Endodermal cell (in vitro differentiated cells): Measurements from ENCODE around the gene PTPRN2. TPM values are rescaled to one million over a fixed set of nuclear protein-coding genes. Genes with fewer than 3 reads are reported as not detected.
A peak's percentile ranks its signal among the peaks of the same experiment; 100 is the strongest.

Experiments
- DNase-seq: peaks from one replicate; pipeline ENCODE4 v3.0.0-alpha.2; 2017
- H3K27ac ChIP-seq: 2 replicates; pipeline ENCODE4 v1.5.1; 2013; ENCODE audit warnings: mild to moderate bottlenecking, low read depth, low read length, moderate library complexity
- H3K27me3 ChIP-seq: 2 replicates; pipeline ENCODE4 v1.6.1; 2013; ENCODE audit warnings: mild to moderate bottlenecking, low read length, moderate library complexity; ENCODE audit not compliant: insufficient read depth, control insufficient read depth, poor library complexity, severe bottlenecking
- H3K36me3 ChIP-seq: 2 replicates; pipeline ENCODE4 v1.7.0; 2013; ENCODE audit warnings: mild to moderate bottlenecking, low read length, moderate library complexity; ENCODE audit not compliant: control insufficient read depth, insufficient read depth
- H3K4me1 ChIP-seq: one replicate; pipeline ENCODE4 v1.7.0; 2013; ENCODE audit warnings: low read length; ENCODE audit not compliant: control insufficient read depth, insufficient read depth
- H3K4me3 ChIP-seq: 2 replicates; pipeline ENCODE4 v1.5.1; 2013; ENCODE audit warnings: mild to moderate bottlenecking, low read length, moderate library complexity
- H3K9ac ChIP-seq: 2 replicates; pipeline ENCODE4 v1.6.1; 2013; ENCODE audit warnings: mild to moderate bottlenecking, low read length, moderate library complexity; ENCODE audit not compliant: poor library complexity, severe bottlenecking; ENCODE audit errors: extremely low read depth
- H3K9me3 ChIP-seq: 2 replicates; pipeline ENCODE4 v1.6.1; 2013; ENCODE audit warnings: mild to moderate bottlenecking, low read length, moderate library complexity; ENCODE audit not compliant: control insufficient read depth
- H3K27ac Mint-ChIP-seq: 2 replicates; pipeline ENCODE4 v1.8.0; 2020; ENCODE audit warnings: mixed read lengths
- H3K27me3 Mint-ChIP-seq: 2 replicates; pipeline ENCODE4 v1.8.0; 2021; ENCODE audit warnings: mild to moderate bottlenecking, mixed read lengths; ENCODE audit not compliant: insufficient read depth
- H3K36me3 Mint-ChIP-seq: 2 replicates; pipeline ENCODE4 v1.8.0; 2020; ENCODE audit warnings: low read depth, mixed read lengths
- H3K4me1 Mint-ChIP-seq: 2 replicates; pipeline ENCODE4 v1.8.0; 2020; ENCODE audit warnings: mixed read lengths
- H3K4me3 Mint-ChIP-seq: 2 replicates; pipeline ENCODE4 v1.8.0; 2020; ENCODE audit warnings: mild to moderate bottlenecking, moderate library complexity, mixed read lengths
- H3K9me3 Mint-ChIP-seq: 2 replicates; pipeline ENCODE4 v1.8.0; 2020; ENCODE audit warnings: mild to moderate bottlenecking, mixed read lengths
- CTCF ChIP-seq: fragments of 200-600 bp; sonication (generic); conservative IDR thresholded peaks from 2 replicates; pipeline ENCODE4 v1.5.0; 2021; ENCODE audit warnings: antibody characterized with exemption, mild to moderate bottlenecking
- WGBS, 2 experiments: methylation state at CpG; one replicate each; pipeline versions ENCODE4 v1.1.5 to v1.1.7; 2013; ENCODE audit warnings: missing lambda C conversion rate in 2 of 2, mixed read lengths in 1 of 2; ENCODE audit not compliant: insufficient coverage in 1 of 2, insufficient read length in 1 of 2; 5-methylcytosine and 5-hydroxymethylcytosine counted together
- total RNA-seq, 2 donors: library from RNA; stranded (reverse); fragmentation: NEBNext Ultra II Directional in 1 of 2; extraction: Animal tissue kit (Norgen Biotek cat#: 25700) in 1 of 2; gene quantifications; 2 replicates in 1 of 2; 3 replicates in 1 of 2; pipeline ENCODE4 v1.2.1, GENCODE V29; 2021

The PTPRN2 gene
- total RNA-seq, 2 donors from 2014 or later = 0.69 to 1.2 TPM

- H3K27me3 Mint-ChIP-seq = no peaks in the 10 kb centered on the region
- no peaks in the 10 kb centered on the region for H3K4me1 Mint-ChIP-seq
- Histone ChIP-seq H3K27me3 (no peaks in the 10 kb centered on the region), H3K27ac (no peak overlapping the region), H3K9ac (no peak overlapping the region), H3K36me3 (no peaks in the 10 kb centered on the region), H3K9me3 (peaks cover 54% of the 10 kb centered on the region), H3K4me1 (no peaks in the 10 kb centered on the region), H3K4me3 (no peak overlapping the region)
- peak; percentile 65 for DNase-seq
- H3K4me3 Mint-ChIP-seq = no peak overlapping the region
- peaks cover 6% of the 10 kb centered on the region for H3K36me3 Mint-ChIP-seq
- 89 to 91% methylated on average over 3 to 4 of the region's 4 CpGs for WGBS, 2 experiments
- H3K27ac Mint-ChIP-seq = no peak overlapping the region
- no peak for TF ChIP-seq CTCF
- H3K9me3 Mint-ChIP-seq = peaks cover 2% of the 10 kb centered on the region
These were observed 8.7 kb upstream of the PTPRN2 start for GRCh38 chr7:158596309-158596708.

GRCh38 chr7:158595068-158595467, 7.4 kb upstream of the PTPRN2 start:
- 45% methylated on average over 2 of the region's 3 CpGs; no CpG with 5 or more reads in 1 of the 2 experiments for WGBS, 2 experiments
- Histone ChIP-seq H3K9ac (no peak overlapping the region), H3K36me3 (no peaks in the 10 kb centered on the region), H3K4me3 (no peak overlapping the region), H3K4me1 (no peaks in the 10 kb centered on the region), H3K27me3 (no peaks in the 10 kb centered on the region), H3K9me3 (peaks cover 55% of the 10 kb centered on the region), H3K27ac (no peak overlapping the region)
- Mint-ChIP-seq H3K4me3 (no peak overlapping the region), H3K27ac (no peak overlapping the region), H3K9me3 (peaks cover 2% of the 10 kb centered on the region), H3K4me1 (no peaks in the 10 kb centered on the region), H3K27me3 (no peaks in the 10 kb centered on the region), H3K36me3 (peaks cover 6% of the 10 kb centered on the region)
- peak; percentile 73 for DNase-seq
- TF ChIP-seq CTCF = no peak

GRCh38 chr7:158592541-158592940, 4.9 kb upstream of the PTPRN2 start:
- Mint-ChIP-seq H3K9me3 (peaks cover 2% of the 10 kb centered on the region), H3K4me1 (no peaks in the 10 kb centered on the region), H3K27me3 (no peaks in the 10 kb centered on the region), H3K4me3 (no peak overlapping the region), H3K36me3 (peaks cover 6% of the 10 kb centered on the region), H3K27ac (no peak overlapping the region)
- no peaks in the 10 kb centered on the region for H3K4me1 ChIP-seq
- WGBS, 2 experiments = 84 to 92% methylated on average over 1 of the region's 1 CpG
- DNase-seq = no peak
- no peaks in the 10 kb centered on the region for H3K27me3 ChIP-seq
- no peak for TF ChIP-seq CTCF
- H3K27ac ChIP-seq = no peak overlapping the region
- H3K9me3 ChIP-seq = peaks cover 55% of the 10 kb centered on the region
- no peaks in the 10 kb centered on the region for H3K36me3 ChIP-seq
- H3K9ac ChIP-seq = no peak overlapping the region
- no peak overlapping the region for H3K4me3 ChIP-seq
